WTC11 (cell line): ENCODE data around the gene NTRK2.

Experiments used
- FOXJ3 ChIP-seq: sonication (generic); formaldehyde crosslinking; IDR thresholded peaks from 2 replicates; pipeline ENCODE4 v1.9.0; 2021; ENCODE audit warnings: missing genetic modification reagents, mild to moderate bottlenecking, borderline replicate concordance
- SP1 ChIP-seq: sonication (generic); formaldehyde crosslinking; conservative IDR thresholded peaks from 2 replicates; pipeline ENCODE4 v1.8.1; 2022; ENCODE audit warnings: missing genetic modification reagents
- USF1 ChIP-seq: sonication (generic); formaldehyde crosslinking; IDR thresholded peaks from 2 replicates; pipeline ENCODE4 v1.8.0; 2022; ENCODE audit warnings: mild to moderate bottlenecking, missing genetic modification reagents
- USF2 ChIP-seq: sonication (generic); formaldehyde crosslinking; IDR thresholded peaks from 2 replicates; pipeline ENCODE4 v1.8.1; 2023; ENCODE audit warnings: mild to moderate bottlenecking, missing genetic modification reagents, moderate library complexity
- ZNF416 ChIP-seq: fragments of 250-450 bp; sonication (Bioruptor Pico); IDR thresholded peaks from 2 replicates; pipeline ENCODE4 v1.9.0; 2021; ENCODE audit warnings: mild to moderate bottlenecking, inconsistent platforms
- ZNF512 ChIP-seq: sonication (generic); formaldehyde crosslinking; IDR thresholded peaks from 2 replicates; pipeline ENCODE4 v1.8.1; 2022; ENCODE audit warnings: missing genetic modification reagents, borderline replicate concordance
- TF ChIP-seq, protein P1 (sequence below): fragments of 200-600 bp; IDR thresholded peaks from 2 replicates; pipeline ENCODE4 v1.8.0; 2022; ENCODE audit warnings: antibody characterized with exemption
- TF ChIP-seq, protein P2 (sequence below): sonication (generic); formaldehyde crosslinking; IDR thresholded peaks from 2 replicates; pipeline ENCODE4 v1.8.0; 2022; ENCODE audit warnings: mild to moderate bottlenecking, missing genetic modification reagents
- TF ChIP-seq, protein P3 (sequence below): sonication (generic); formaldehyde crosslinking; IDR thresholded peaks from 2 replicates; pipeline ENCODE4 v1.8.0; 2023; ENCODE audit warnings: missing genetic modification reagents

DNA sequence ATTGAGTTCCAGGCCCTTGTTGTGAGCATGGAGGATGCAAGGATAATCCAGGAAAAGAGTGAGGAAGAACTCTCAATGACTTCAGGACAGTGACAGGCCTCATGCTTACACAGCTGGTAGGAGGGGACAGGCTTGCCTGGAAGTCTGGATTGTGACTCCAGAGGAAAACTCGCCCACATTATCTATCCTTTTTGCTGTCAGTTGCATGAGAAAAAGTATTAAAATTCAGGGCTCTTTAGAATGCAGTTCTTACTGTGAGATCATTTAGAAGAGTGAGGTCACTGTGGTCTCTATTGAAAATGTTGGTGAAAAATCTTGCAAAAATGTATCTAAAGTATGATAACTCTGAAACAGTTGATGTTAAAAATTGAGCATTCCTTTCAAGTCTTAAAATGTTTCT is 30.5 kb downstream of the NTRK2 start:
- TF ChIP-seq, protein P1, sequence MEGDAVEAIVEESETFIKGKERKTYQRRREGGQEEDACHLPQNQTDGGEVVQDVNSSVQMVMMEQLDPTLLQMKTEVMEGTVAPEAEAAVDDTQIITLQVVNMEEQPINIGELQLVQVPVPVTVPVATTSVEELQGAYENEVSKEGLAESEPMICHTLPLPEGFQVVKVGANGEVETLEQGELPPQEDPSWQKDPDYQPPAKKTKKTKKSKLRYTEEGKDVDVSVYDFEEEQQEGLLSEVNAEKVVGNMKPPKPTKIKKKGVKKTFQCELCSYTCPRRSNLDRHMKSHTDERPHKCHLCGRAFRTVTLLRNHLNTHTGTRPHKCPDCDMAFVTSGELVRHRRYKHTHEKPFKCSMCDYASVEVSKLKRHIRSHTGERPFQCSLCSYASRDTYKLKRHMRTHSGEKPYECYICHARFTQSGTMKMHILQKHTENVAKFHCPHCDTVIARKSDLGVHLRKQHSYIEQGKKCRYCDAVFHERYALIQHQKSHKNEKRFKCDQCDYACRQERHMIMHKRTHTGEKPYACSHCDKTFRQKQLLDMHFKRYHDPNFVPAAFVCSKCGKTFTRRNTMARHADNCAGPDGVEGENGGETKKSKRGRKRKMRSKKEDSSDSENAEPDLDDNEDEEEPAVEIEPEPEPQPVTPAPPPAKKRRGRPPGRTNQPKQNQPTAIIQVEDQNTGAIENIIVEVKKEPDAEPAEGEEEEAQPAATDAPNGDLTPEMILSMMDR = no peak
- no peak for TF ChIP-seq USF2 (CRISPR knock-in tag)
- TF ChIP-seq, protein P2, sequence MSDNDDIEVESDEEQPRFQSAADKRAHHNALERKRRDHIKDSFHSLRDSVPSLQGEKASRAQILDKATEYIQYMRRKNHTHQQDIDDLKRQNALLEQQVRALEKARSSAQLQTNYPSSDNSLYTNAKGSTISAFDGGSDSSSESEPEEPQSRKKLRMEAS (CRISPR knock-in tag) = no peak
- TF ChIP-seq SP1 (CRISPR knock-in tag) = no peak
- TF ChIP-seq USF1 (CRISPR knock-in tag) = no peak
- no peak for TF ChIP-seq ZNF512 (CRISPR knock-in tag)
- TF ChIP-seq FOXJ3 (CRISPR knock-in tag) = no peak
- no peak for TF ChIP-seq ZNF416 (CRISPR knock-in tag)
- TF ChIP-seq, protein P3, sequence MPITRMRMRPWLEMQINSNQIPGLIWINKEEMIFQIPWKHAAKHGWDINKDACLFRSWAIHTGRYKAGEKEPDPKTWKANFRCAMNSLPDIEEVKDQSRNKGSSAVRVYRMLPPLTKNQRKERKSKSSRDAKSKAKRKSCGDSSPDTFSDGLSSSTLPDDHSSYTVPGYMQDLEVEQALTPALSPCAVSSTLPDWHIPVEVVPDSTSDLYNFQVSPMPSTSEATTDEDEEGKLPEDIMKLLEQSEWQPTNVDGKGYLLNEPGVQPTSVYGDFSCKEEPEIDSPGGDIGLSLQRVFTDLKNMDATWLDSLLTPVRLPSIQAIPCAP = no peak
